Dedifferentiated amniotic fluid mesenchymal stem cell (primary cell): ENCODE data around the gene ST7.
"Not testable (repeated sequence)": the region's sequence is repeated elsewhere in the genome, so short reads cannot be mapped to it uniquely, and the experiment has no call there.

Experiments
- DNase-seq: peaks from one replicate; pipeline ENCODE4 v3.0.0-alpha.2; 2016; ENCODE audit errors: extremely low spot score

The ST7 gene

DNA sequence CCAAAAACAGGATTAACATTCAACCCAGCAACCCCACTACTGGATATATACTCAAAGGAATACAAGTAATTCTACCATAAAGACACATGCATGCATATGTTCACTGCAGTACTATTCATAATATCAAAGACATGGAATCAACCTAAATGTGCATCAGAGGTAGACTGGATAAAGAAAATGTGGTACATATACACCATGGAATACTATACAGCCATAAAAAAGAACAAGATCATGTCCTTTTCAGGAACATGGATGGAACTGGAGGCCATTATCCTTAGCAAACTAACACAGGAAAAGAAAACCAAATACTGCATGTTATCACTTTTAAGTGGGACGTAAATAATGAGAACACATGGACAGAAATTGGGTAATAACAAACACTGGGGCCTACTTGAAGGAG is 77.5 kb downstream of the ST7 start:
- not testable (repeated sequence) for DNase-seq

DNA sequence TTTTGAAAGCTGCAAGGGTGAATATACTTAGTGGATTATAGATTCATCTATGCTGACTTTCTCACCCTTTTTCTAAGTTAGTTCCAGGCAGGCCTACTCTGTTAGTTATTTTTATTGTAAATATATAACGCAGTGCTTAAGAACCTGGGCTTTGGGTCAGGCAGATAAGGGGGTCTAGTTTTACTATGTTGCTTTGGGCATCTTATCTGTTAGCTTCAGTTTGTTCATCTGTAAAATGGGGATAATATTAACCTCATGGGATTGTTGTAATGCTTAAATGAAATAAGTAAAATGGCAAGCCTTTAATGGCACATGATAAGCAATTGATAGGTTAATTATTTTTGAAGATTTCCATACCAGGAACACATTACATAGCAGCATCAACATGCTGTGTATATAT is 79.5 kb downstream of the ST7 start:
- DNase-seq: no peak

GRCh38 chr7:117034851-117035464 is 81.7 kb downstream of the ST7 start:
- peak; percentile 38 for DNase-seq

- DNase-seq: no peak
Observed at GRCh38 chr7:117035465-117035862, 82.2 kb downstream of the ST7 start.

GRCh38 chr7:117036053-117036669 is 82.9 kb downstream of the ST7 start:
- no peak for DNase-seq

DNA sequence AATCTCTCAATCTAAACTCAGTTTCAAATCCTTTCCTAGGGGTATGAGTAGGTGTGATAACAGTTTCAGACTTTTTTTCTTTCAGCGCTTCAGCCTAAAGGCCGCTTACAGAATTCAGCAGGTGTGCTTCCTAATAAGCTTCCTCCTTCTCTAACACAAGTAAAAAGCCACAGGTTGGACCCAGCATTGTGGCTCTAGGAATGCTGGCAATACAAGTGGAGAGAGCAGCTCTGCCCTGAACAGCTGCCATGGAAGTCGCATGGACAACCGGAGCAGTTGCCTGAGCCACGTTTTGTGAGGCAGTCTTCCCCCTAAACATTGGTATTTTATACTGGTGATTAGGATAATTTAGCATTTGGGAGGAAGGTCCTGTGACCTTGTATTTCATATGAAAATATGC is 83.5 kb downstream of the ST7 start:
- DNase-seq: no peak

- DNase-seq: no peak
Observed at GRCh38 chr7:117038408-117038807, 85.1 kb downstream of the ST7 start.

DNA sequence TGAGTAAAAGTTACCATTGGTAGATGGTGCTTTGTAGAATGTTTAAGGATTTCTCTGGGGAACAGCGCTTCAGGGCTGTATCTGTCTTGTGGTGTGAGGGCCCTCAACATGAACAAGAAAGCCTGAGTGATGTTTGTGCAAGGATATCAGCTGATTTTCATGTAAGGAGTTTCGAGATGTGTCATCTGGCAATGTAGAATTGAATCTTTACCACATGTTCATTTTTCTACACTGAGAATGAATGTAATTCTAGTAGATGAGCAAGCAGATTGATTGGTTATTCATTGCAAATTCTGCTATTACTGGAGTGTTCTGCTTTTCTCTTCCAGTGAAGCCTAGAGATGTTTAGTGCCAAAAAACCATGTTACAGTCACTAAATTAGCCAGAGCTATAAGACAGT is 87.7 kb downstream of the ST7 start:
- no peak for DNase-seq

- no peak for DNase-seq
Observed at GRCh38 chr7:117041822-117042221, 88.5 kb downstream of the ST7 start.

GRCh38 chr7:117043108-117043825 is 90.0 kb downstream of the ST7 start:
- DNase-seq: no peak

GRCh38 chr7:117044664-117045063 is 91.4 kb downstream of the ST7 start:
- no peak for DNase-seq

GRCh38 chr7:117045927-117046710 is 92.8 kb downstream of the ST7 start:
- DNase-seq: no peak

DNA sequence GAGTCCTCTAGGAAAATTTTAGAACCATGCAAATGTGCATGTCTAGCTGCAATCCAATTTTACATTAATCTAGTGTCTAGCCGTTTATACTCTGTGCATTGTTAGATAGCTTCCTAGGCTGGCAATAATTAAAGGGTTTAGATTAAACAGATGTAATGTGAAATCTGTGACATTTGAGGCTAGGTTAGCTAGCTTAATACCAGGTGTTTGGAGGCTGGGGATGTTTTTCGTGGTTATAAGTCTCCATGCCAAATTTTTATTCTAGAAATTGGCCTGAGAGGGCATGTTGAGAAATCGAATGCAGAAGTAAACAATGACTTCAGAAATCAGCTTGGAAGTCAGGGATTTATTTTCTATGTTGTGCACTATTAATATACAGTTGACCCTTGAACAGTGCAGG is 94.2 kb downstream of the ST7 start:
- DNase-seq: no peak

GRCh38 chr7:117048114-117048866 is 95.0 kb downstream of the ST7 start:
- DNase-seq: no peak

- DNase-seq: no peak
Observed at GRCh38 chr7:117048882-117049281, 95.6 kb downstream of the ST7 start.

- DNase-seq: no peak
Observed at GRCh38 chr7:117051808-117052207, 98.5 kb downstream of the ST7 start.

GRCh38 chr7:117053432-117053831 is 100.1 kb downstream of the ST7 start:
- no peak for DNase-seq

DNA sequence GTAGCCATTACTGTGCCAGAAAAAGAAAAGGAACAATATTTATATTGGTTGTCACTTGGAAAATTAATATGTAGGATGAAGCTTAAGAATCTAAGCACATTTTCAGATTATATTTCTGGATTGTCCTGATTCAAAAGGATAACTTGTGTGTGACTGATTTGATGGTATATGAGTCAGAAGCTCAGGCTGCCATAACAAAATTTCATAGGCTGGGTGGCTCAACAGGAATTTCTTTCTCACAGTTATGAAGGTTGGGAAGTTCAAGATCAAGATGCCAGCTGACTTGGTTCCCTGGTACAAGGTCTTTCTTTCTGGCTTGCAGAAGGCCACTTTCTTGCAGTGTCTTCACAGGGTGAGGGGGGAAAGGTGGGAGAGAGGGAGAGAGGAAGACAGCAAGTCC is 108.5 kb downstream of the ST7 start:
- no peak for DNase-seq

DNA sequence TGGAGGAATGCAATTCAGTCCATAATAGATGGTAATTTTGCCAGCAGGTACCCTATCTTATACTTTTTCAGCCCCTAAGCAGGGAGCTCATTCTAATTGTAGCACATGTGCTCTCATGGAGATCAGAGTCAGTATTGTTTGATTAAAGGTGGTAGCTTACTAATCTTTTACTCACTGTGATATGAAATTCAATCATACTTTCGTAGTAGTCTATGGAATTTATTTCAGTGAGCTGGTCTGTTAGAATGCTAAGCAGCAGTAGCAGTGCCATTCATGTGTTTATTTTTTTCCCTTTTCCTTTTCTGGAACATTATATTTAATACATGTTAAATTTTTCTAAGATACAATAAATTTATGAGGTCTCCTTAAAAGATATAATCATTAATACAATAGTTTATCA is 109.0 kb downstream of the ST7 start:
- DNase-seq: no peak

DNA sequence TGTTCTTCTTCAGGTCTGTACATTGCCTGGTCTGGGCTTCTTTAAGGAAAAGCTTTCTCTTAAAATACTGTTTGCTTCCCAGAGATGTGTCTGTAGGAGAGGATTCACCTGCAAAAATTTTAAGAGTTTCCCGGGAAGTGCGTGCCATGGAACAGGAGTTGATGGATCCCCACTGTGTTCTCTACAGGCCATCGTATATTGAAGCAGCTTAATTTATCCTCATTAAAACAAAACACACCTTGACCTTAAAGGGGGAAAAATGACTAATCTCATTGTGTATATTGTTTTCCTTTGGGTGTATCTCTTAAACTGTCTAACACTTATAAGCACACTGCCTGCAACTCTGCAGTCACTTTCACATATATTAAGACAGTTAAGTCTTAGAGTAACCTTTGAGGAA is 111.4 kb downstream of the ST7 start:
- no peak for DNase-seq

GRCh38 chr7:117065571-117066150 is 112.4 kb downstream of the ST7 start:
- no peak for DNase-seq
